SW480 (cell line): ENCODE results near the gene TCF4.

Experiments
- DNase-seq: peaks from one replicate; pipeline ENCODE4 v3.0.0-alpha.2; 2016; ENCODE audit warnings: low spot score

TCF4 gene

GRCh38 chr18:55503167-55503820 is 84.7 kb downstream of the TCF4 start:
- DNase-seq = no peak

- DNase-seq = no peak
Measured at GRCh38 chr18:55501982-55502710, 85.8 kb downstream of the TCF4 start.

GRCh38 chr18:55501579-55501978 is 86.4 kb downstream of the TCF4 start:
- no peak for DNase-seq

- no peak for DNase-seq
Measured at GRCh38 chr18:55500316-55501086, 87.5 kb downstream of the TCF4 start.

- no peak for DNase-seq
Measured at GRCh38 chr18:55499526-55499925, 88.5 kb downstream of the TCF4 start.

GRCh38 chr18:55497825-55498403 is 90.1 kb downstream of the TCF4 start:
- no peak for DNase-seq

GRCh38 chr18:55494899-55495298 is 93.1 kb downstream of the TCF4 start:
- DNase-seq = no peak

- DNase-seq = no peak
Measured at GRCh38 chr18:55494441-55494840, 93.6 kb downstream of the TCF4 start.

GRCh38 chr18:55491616-55492015 is 96.4 kb downstream of the TCF4 start:
- no peak for DNase-seq

GRCh38 chr18:55489034-55489986 is 98.7 kb downstream of the TCF4 start:
- no peak for DNase-seq

- no peak for DNase-seq
Measured at GRCh38 chr18:55488473-55488872, 99.5 kb downstream of the TCF4 start.

- DNase-seq = no peak
Measured at GRCh38 chr18:55487997-55488396, 100.0 kb downstream of the TCF4 start.

- no peak for DNase-seq
Measured at GRCh38 chr18:55486936-55487335, 101.1 kb downstream of the TCF4 start.

- DNase-seq = no peak
Measured at GRCh38 chr18:55485666-55486065, 102.3 kb downstream of the TCF4 start.

GRCh38 chr18:55484773-55485172 is 103.2 kb downstream of the TCF4 start:
- no peak for DNase-seq

GRCh38 chr18:55483266-55483871 is 104.6 kb downstream of the TCF4 start:
- no peak for DNase-seq

- DNase-seq = no peak
Measured at GRCh38 chr18:55479656-55480420, 108.2 kb downstream of the TCF4 start.

- no peak for DNase-seq
Measured at GRCh38 chr18:55477860-55478581, 110.0 kb downstream of the TCF4 start.

- DNase-seq = peak; percentile 4
Measured at GRCh38 chr18:55477499-55477859, 110.5 kb downstream of the TCF4 start.

- no peak for DNase-seq
Measured at GRCh38 chr18:55475916-55476315, 112.1 kb downstream of the TCF4 start.
